GM20431 (cell line): ENCODE data around the gene OR52J3.
"Not testable (repeated sequence)": the region's sequence is repeated elsewhere in the genome, so short reads cannot be mapped to it uniquely, and the experiment has no call there.

ENCODE experiments used
- in situ Hi-C: fragments of 300-500 bp; cut with MseI, MboI; formaldehyde crosslinking; loops from one replicate; pipeline ENCODE4 v1.15.0; 2020; ENCODE audit warnings: low sequenced_read_pairs; ENCODE audit not compliant: unreplicated experiment

OR52J3 gene

DNA sequence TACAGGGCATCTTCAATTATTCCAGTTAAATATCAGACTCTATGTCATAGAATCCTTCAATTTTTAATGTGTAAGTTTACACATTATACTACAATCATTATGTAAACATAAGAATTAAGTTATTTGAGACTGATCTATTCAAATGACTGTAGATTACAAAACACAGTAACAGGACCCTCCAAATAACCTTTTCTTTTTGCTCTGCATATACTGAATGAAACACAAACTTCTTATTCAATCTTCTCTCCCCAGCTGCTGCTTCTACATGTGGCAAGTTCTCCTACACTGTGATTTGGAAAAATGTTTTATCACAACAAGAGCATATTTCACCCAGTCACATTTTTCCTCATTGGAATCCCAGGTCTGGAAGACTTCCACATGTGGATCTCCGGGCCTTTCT lies at the start of gene OR52J3:
Gene OR52J3 (plus strand): TSS at position 301 of the 400 bp plus-strand sequence. CDS start 0 bp downstream, at position 301.
- in situ Hi-C loops, result no loop called here

DNA sequence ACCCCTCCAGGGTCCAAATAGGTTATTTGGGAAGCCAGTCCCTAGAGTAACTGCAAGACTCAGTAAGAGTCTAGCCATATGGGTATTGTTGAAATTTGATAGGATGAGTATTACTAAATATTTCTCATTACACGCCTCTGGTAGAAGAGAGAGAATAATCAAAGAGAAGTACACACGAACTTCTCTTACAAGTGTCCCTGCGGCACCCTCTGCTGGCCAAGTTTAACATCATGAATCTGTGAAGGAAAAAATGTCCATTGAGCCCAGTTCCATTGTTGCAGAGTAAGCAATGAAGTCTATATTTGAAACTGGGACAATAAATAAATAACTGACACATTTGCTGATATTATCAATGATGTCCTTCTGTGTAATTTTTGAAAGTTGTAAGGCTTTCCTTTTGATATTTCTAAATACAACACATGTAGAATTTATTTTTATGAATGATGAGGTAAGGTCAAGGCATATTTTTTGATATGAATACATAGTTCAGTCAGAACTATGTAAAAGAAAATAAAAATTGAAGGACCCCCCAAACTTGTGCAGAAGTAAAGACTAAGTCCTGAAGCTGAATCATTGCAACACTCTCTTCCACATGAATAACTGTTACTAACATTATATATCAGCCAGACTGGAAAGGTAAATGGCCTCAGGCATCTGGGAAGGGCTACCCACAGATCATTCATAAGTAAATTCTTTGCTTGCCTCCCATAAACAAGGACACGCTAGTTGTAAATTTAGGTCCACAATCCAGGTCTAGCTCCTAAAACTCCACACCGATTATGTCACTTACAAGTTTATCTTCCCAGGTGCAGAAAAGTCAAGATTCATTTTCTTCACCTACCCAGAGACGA lies 41.7 kb upstream of the OR52J3 start:
- in situ Hi-C loops, result loop anchor here (25.0 kb wide), 1 partner anchor 367 kb away; the partner anchor contains the start of genes OR51D1 and OR51E1

DNA sequence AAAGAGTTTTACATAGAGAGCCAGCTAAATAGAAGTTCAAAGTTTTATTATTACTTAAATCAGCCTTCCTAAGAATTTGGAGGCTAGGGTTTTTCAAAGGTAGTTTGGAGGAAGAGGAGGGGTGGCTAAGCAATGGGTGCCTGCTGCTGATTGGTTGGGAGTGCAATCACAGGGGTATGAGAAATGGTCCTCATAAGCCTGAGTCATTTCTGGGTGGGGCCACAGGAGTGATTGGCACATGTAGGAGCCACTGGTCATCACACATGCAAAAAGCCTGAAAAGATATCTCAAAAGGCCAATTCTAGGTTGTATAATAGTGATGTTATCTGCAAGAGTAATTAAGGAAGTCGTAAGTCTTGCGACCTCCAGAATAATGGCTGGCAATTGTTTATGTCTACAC lies 38.8 kb upstream of the OR52J3 start:
- in situ Hi-C loops, result loop anchor here (25.0 kb wide), 1 partner anchor 370 kb away; the partner anchor contains the start of genes OR51D1 and OR51E1

DNA sequence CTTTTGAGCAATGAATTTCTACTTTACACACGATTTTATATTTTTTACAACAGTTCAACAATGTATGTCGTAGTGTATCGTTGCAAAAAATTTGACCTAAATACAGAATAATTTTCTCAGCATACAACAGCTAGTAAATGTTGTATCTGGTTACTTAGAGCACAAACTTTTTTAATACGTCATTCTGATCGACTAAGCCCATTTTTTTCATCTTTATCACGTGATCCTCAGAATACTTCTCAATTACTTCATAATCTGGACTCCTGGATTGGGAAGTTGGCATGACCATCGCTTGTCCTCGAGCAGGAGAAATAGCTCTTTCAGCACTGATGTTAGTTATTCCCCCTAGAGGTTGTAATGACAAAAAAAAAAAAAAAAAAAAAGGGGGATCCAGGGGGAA lies 35.1 kb upstream of the OR52J3 start:
- in situ Hi-C loops, result loop anchor here (25.0 kb wide), 1 partner anchor 374 kb away; the partner anchor contains the start of genes OR51D1 and OR51E1

DNA sequence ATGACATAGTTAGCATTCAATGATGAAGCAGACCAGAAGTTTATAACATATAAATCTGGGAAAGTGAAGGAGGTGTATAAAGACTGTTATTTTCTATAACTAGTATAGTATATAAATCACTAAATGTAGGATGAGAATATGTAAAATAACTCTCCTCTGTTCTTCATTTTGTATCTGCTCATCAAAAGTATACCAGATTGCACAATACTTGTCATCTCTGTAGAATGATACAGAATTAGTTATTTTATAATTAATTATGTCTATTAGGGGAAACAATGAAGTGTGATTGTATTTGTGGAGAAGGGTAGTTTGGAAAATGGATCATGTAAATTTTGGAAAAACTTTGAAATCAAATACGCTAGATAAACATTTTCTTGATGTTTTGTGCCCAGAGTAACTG lies 33.3 kb upstream of the OR52J3 start:
- in situ Hi-C loops, result loop anchor here (25.0 kb wide), 1 partner anchor 376 kb away; the partner anchor contains the start of genes OR51D1 and OR51E1

DNA sequence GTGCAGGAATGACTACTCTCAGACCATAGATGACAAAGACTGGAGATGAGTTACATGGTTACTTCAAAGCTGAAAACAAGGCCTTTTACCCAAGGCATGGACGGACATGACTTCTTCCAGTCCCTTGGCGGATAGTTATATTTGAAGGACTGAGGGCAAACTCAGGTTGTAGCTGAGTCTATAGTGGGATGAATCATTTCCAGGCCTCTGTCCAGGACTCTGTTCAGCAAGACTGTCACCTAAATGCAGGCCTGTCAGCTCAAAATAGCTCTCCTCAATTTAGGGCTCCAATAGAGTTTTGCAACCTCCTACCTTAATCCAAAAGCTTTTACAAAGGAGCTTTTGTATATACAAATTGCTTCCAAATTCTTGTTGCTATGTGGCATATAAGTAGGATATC lies 24.3 kb upstream of the OR52J3 start:
- in situ Hi-C loops, result loop anchor here (25.0 kb wide), 1 partner anchor 385 kb away; the partner anchor contains the start of genes OR51D1 and OR51E1

DNA sequence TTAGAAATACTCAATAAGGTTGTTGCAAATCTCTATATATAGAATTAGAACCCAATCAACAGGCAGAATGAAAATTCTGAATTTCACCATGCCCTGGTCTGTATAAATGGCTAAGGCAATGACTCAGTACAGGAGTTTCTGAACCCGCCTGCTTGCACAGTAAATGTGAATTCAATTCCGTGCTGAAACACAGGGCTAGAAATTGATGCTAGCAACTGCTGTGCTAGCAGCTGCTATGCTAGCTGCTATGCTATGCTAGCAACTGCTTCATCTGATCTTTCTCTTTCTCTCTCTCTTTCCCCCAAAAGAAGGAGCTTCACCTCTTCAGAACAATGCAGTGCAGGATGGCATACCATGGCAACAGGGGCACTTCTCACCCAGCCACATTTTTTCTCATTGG lies 9.7 kb upstream of the OR52J3 start:
- in situ Hi-C loops, result no loop called here

DNA sequence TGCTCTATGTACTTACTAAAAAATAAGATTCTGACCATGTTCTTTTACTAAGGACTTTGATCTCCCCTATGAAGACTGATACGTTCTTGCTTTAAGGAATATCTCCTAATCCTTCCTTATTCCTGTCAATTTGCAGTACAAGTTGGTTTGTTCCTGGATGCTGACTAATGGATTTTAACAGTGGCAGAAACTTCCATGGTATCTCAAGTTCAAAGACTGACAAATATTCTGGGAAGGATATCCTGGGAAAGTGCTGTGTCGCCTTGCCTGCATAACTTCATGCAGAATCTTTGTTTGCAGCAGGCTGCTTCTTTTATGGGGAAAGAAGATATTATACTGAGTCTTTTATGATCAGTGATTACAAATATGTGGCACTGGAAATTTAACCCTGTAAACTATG lies 8.4 kb upstream of the OR52J3 start:
- in situ Hi-C loops, result no loop called here

DNA sequence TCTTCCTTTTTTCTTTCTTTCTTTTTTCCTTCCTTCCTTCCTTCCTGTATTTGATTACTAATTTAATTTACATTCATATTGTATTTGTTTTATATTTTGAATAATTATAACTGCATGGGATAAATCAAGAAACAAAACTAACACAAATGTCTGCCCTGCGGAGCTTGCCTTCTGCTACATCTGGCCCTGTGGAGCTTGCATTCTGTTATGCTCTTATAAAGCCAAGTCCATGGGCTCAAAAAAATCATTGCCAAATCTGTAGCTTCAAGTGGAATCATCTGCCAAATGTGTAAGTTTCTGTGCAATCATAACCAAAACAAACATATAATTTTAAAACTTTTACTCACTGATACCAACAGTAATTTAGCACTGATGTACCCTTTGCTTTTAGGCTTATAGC lies 8.0 kb upstream of the OR52J3 start:
- in situ Hi-C loops, result no loop called here

DNA sequence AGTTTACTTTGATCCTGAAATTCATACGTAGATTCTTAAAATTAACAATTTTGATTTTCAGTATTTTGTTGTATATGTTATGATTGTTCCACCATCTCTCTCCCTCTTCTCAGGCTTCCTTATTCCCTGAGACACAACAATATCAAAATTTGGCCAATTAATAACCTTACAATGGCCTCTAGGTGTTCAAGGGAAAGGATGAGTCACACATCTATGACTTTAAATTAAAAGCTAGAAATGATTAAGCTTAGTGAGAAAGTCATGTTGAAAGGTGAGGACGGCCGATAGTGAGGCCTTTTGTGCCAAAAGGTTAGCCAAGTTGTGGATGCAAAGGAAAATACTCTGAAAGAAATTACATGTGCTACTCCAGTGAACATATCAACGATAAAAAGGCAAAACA lies 5.5 kb upstream of the OR52J3 start:
- in situ Hi-C loops, result no loop called here

DNA sequence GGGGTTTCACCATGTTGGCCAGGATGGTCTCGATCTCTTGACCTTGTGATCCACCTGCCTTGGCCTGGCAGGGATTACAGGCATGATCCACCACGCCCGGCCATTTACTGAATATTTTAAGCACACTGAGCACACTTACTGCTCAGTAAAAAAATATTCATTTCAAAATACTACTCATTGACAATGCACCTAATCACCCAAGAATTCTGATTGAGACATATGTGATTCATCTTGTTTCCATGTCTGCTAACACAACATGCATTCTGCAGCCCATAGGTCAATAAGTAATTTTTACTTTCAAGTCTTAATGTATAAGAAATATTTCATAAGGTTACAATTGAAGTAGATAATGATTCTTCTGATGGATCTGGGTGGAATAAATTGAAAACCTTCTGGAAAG lies 4.2 kb upstream of the OR52J3 start:
- in situ Hi-C loops, result no loop called here

DNA sequence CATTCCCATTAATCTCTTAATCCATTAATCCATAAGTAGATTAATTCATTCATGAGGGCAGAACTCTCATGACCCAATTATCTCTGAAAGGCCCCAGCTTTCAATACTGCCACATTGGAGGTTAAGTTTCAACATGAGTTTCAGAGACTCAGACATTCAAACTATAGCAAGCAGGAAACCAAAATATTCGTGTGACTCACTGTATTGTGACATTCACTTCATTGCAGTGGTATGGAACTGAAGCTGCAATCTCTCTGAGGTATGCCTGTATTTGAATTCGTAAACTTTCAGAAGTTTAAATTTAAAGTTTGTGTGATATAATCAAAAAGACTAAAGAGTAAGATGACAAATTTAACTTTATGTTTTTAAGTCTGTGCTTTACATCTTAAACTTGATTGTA lies 2.9 kb upstream of the OR52J3 start:
- in situ Hi-C loops, result no loop called here

DNA sequence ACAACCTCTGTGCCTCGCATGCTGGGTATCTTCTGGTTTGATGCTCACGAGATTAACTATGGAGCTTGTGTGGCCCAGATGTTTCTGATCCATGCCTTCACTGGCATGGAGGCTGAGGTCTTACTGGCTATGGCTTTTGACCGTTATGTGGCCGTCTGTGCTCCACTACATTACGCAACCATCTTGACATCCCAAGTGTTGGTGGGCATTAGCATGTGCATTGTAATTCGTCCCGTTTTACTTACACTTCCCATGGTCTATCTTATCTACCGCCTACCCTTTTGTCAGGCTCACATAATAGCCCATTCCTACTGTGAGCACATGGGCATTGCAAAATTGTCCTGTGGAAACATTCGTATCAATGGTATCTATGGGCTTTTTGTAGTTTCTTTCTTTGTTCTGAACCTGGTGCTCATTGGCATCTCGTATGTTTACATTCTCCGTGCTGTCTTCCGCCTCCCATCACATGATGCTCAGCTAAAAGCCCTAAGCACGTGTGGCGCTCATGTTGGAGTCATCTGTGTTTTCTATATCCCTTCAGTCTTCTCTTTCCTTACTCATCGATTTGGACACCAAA lies 516 bp downstream of the OR52J3 start:
- in situ Hi-C loops, result no loop called here

DNA sequence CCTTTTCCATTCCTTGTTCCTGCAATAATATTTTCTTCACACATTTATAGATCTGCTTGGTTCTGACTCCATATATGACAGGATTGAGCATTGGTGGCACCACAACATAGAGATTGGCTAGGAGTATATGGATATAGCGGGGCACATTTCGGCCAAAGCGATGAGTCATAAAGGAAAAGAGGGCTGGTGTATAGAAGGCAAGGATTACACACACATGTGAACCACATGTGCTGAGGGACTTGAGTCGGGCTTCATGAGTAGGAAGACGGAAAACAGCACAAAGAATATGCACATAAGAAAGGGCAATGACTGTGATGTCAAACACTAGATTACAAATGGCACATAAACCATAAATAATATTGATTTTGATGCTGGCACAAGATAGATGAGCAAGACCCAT lies 12.4 kb downstream of the OR52J3 start:
- in situ Hi-C loops, result not testable (repeated sequence)

DNA sequence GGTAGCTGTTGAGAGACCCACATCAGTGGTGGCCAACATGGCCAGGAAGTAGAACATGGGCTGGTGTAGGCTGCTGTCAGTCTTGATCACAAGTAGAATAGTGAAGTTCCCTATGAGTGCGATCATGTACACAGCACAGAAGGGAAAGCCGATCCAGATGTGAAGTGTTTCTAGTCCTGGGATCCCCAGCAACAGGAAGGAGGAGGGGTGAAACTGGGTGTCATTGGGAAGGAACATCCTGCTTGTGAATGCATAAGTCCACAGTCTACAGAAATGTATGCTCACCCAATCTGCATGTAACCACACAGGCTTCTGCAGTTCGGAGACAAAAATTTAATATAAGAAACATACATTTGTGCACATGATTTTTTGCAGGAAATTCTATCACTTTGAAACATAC lies 13.1 kb downstream of the OR52J3 start, which contains the start of gene OR52E2:
Gene OR52E2 (minus strand): TSS at position 237 of the 400 bp plus-strand sequence. CDS start 0 bp downstream, at position 237.
- in situ Hi-C loops, result no loop called here

DNA sequence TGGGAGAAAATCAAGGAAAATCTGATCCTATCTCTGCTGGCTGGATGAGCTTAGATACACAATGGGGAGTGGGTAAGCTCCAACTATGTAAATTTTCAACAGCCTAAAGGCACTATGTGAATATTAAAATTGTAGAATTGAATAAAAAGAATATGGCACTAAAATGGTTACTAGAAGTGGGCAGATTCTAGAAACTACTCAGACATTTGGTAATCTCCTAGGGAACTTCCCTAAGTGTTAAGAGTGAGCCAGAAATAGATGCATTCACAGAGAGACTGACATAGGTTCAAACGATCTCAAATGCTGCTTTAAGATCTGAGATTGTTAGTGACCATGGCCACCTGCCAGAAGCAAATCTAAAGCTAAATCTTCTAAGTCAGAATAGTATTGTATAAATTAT lies 18.7 kb downstream of the OR52J3 start:
- in situ Hi-C loops, result no loop called here

DNA sequence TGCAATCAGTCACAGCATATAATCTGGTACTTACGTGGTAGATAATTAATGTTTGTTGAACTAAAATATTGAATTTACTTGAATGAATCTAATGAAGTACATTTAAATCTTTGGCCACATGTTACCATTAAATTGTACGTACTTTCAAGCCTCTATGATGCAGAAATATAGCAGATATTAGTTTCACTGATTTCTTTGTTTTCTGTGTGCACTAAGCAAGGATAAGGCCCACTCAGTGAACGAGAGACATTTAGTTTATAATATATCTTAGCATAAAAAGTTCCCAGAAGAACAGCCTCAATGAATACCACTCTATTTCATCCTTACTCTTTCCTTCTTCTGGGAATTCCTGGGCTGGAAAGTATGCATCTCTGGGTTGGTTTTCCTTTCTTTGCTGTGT lies 22.9 kb downstream of the OR52J3 start, which contains the start of gene OR52E1:
Gene OR52E1 (plus strand): TSS at position 301 of the 400 bp plus-strand sequence.
- in situ Hi-C loops, result no loop called here

DNA sequence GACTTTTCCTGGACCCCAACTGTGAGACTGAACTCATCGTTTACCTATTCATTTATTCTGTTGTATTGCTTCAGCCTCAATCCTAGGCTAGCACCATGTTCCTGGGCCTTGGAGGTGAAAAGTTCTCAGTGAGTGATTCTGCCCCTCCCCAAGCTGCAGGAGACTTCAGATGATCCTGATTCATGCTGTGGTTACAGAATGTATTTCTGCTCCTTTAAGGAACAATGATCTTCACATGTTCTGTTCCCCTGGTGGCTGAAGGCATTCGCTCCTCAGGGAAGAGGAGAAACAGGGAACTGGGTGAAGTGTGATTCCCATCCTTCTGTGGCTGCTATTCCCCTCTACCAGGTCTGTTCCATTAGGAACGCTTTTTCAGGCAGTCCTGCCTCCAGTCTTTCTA lies 25.5 kb downstream of the OR52J3 start:
- in situ Hi-C loops, result no loop called here

DNA sequence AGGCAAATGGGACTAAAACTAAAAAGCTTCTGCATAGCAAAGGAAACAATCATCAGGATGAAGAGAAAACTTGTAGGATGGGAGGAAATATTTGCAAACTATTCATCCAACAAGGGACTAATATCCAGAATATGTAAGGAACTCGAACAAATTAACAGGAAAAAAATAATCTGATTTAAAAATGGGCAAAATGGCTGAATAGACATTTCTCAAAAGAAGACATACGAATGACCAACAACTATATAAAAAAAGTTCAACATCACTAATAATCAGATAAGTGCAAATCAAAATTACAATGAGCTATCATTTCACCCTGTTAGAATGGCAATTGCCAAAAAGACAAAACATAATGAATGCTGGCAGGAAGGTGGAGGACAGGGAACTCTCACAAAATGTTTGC lies 35.1 kb downstream of the OR52J3 start:
- in situ Hi-C loops, result no loop called here

DNA sequence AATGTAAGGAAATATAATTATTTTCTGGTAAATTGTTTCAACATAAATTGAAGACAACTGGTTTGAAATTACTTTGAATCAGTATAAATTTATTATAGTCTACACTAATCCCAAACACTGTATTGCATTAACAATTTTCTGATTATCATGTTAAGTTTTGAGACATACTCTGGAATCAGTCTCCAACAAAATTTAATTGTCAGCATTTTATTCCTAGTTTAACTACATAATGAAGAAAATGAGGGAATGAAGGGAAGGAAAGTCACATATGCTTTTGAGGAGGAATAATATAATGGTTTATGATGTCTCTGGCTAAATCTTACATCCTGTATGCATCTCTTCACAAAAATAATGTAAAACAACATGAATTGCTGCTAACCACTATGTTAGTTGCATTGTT lies 37.3 kb downstream of the OR52J3 start:
- in situ Hi-C loops, result no loop called here

DNA sequence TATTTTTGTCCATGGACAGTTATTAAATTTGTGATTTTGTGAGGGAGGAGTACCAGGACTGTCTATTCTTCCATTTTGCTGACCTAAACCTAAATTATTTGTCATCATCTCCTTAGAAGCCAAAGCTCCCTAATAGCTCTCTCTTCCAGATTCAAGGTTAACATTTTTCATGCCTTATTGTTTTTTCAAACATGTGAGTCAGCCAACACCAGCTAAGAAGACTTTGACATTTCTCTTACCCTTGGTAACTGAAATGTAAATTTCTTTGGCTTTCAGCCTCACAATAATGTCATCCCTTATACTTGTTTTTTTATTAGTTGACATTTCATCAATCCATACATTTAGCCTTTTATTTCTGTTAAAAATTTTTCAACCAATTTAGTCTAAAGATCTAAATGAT lies 42.2 kb downstream of the OR52J3 start:
- in situ Hi-C loops, result no loop called here
